ENCODE data around the gene CCDC122.

CCDC122 gene

GRCh38 chr13:43808676-43809075 is 70.9 kb downstream of the CCDC122 start:
- no peak overlapping the region for H3K4me3 ChIP-seq (ENCODE audit: low read depth, low read length)
- no peak for TF ChIP-seq CTCF (conservative IDR thresholded peaks at IDR 0.05; ENCODE audit: low read depth, low read length)
- no peak for DNase-seq (ENCODE audit: low read depth)

DNA sequence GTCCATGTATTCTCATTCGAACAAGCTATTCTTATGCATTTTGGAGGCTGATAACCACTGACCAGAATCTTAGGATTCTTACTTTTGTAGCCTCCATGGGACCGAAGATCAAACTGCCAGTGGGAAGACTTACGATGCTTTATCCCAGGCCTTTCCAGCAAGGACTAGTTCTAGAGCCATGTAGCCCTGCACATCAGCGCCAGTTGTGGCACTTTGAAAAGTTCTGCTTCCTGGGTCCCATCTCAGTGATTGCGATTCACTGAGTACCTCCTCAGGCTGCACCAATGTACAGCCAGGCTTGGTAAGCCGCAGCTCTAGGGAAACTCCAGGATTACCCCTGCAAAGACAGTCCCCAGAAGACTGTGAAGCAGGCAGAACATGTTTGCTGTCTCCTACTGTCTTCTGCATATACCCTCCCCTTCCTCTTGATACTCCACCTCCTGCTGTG is 73.8 kb downstream of the CCDC122 start:
- H3K4me3 ChIP-seq (ENCODE audit: low read depth, low read length): no peak overlapping the region
- no peak for TF ChIP-seq CTCF (conservative IDR thresholded peaks at IDR 0.05; ENCODE audit: low read depth, low read length)
- peak; percentile 42 for DNase-seq (ENCODE audit: low read depth)

GRCh38 chr13:43805071-43805468 is 74.5 kb downstream of the CCDC122 start:
- peak; percentile 1 for TF ChIP-seq CTCF (conservative IDR thresholded peaks at IDR 0.05; ENCODE audit: low read depth, low read length)
- peak overlapping the region; percentile 7 for H3K4me3 ChIP-seq (ENCODE audit: low read depth, low read length)
- DNase-seq (ENCODE audit: low read depth): peak; percentile 94

DNA sequence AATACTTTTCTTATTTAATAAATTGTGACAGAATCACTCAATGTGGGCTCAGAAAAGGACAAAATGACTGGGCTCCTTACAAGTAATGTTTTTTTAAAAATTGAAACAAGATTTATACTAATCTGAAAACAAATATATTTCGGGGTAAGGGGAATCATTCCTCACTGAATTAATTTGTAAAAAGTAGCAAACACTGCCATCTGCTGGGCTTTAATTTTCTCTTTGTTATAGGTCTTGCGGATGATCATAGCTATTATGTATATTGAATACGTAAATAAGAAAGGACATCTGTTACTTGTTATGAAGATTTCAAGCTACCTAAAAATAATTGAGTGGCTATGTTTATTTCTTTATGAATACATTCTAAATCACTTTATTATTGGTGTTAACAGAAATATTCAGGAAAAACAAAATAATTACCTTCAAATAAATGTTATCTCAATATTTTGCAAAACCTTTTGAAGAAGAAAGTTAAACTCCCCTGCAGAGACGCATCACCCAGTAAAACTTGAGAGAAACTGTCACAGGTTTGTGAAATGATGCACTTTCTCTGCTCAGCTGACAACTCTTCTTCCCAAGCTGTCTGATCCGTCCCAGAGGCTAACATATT is 75.0 kb downstream of the CCDC122 start:
- DNase-seq (ENCODE audit: low read depth): peak; percentile 84
- peak overlapping the region; percentile 7 for H3K4me3 ChIP-seq (ENCODE audit: low read depth, low read length)

DNA sequence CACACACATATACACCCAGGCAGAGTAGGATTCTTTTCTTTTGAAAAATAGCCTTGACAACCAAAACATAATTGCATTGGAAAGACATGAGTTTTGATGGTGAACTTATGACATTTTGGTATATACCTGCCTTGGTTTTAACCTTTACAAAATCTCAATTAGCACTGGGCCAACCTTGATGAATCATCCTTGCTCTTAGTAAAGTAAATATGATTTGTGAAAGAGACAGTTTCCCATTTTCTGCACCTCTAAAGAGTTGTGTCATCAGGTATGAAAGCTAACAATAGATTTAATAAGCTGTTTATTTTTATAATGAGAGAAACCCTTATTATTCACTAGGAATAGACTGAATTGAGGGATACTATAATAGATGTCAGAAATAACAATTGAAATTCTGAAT is 77.0 kb downstream of the CCDC122 start:
- DNase-seq (ENCODE audit: low read depth): no peak
- H3K4me3 ChIP-seq (ENCODE audit: low read depth, low read length): no peak overlapping the region
- TF ChIP-seq CTCF (conservative IDR thresholded peaks at IDR 0.05; ENCODE audit: low read depth, low read length): no peak

More for the DNA sequence above, 75.0 kb downstream of the CCDC122 start:
- peak; percentile 47 for TF ChIP-seq CTCF (conservative IDR thresholded peaks at IDR 0.05; ENCODE audit: low read depth, low read length)

- DNase-seq (ENCODE audit: low read depth): no peak
- no peak for TF ChIP-seq CTCF (conservative IDR thresholded peaks at IDR 0.05; ENCODE audit: low read depth, low read length)
- no peak overlapping the region for H3K4me3 ChIP-seq (ENCODE audit: low read depth, low read length)
Observed at GRCh38 chr13:43800828-43801227, 78.7 kb downstream of the CCDC122 start.

DNA sequence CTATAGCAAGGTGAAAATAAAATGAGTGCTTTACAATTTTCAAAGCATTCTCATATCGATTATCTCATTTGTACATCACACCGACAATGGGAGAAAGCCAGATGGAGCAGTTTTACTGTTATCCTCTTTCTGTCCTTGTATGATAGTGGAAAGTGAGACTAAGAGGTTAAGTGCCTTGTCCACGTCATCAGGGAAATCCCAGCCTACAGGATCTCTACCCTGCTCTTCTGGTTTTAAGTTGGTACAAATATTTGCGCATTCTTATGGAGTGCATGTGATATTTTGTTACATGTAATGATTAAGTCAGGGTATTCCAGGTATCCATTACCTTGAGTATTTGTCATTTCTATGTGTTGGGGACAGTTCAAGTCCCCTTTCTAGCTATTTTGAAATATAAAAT is 80.3 kb downstream of the CCDC122 start:
- TF ChIP-seq CTCF (conservative IDR thresholded peaks at IDR 0.05; ENCODE audit: low read depth, low read length): no peak
- DNase-seq (ENCODE audit: low read depth): no peak
- H3K4me3 ChIP-seq (ENCODE audit: low read depth, low read length): no peak overlapping the region

Measured in choroid plexus epithelial cell (primary cell).